Activated CD4-positive, alpha-beta T cell treated with anti-CD3 and anti-CD28 coated beads for 1 hour (primary cell): ENCODE results near the gene SEMA4D.

Experiments used
- DNase-seq: peaks from one replicate; pipeline ENCODE4 v3.0.0-alpha.2; 2020

The SEMA4D gene

GRCh38 chr9:89497978-89498851, at the start of gene SEMA4D:
Gene SEMA4D (minus strand): TSS chr9:89498113. CDS start chr9:89405456, 92,657 bp downstream.
- peak; percentile 38 for DNase-seq

GRCh38 chr9:89547000-89547399, 49.1 kb upstream of the SEMA4D start:
- DNase-seq = no peak

- DNase-seq = no peak
These were observed 46.4 kb upstream of the SEMA4D start for GRCh38 chr9:89544279-89544661.

GRCh38 chr9:89543621-89544278, 45.8 kb upstream of the SEMA4D start:
- no peak for DNase-seq

GRCh38 chr9:89543111-89543510, 45.2 kb upstream of the SEMA4D start:
- no peak for DNase-seq

GRCh38 chr9:89542401-89543021, 44.6 kb upstream of the SEMA4D start:
- DNase-seq = no peak

GRCh38 chr9:89541798-89542197, 43.9 kb upstream of the SEMA4D start:
- DNase-seq = no peak

GRCh38 chr9:89539374-89539773, 41.5 kb upstream of the SEMA4D start:
- DNase-seq = no peak

GRCh38 chr9:89538871-89539270, 41.0 kb upstream of the SEMA4D start:
- no peak for DNase-seq

- no peak for DNase-seq
These were observed 39.3 kb upstream of the SEMA4D start for GRCh38 chr9:89537166-89537565.

- DNase-seq = no peak
These were observed 38.7 kb upstream of the SEMA4D start for GRCh38 chr9:89536600-89536999.

GRCh38 chr9:89536145-89536574, 38.2 kb upstream of the SEMA4D start:
- no peak for DNase-seq

- DNase-seq = no peak
These were observed 37.5 kb upstream of the SEMA4D start for GRCh38 chr9:89535461-89535860.

- no peak for DNase-seq
These were observed 36.8 kb upstream of the SEMA4D start for GRCh38 chr9:89534515-89535287.

- DNase-seq = no peak
These were observed 35.6 kb upstream of the SEMA4D start for GRCh38 chr9:89533411-89534095.

- no peak for DNase-seq
These were observed 35.0 kb upstream of the SEMA4D start for GRCh38 chr9:89532944-89533343.

GRCh38 chr9:89532478-89532877, 34.6 kb upstream of the SEMA4D start:
- peak; percentile 32 for DNase-seq

GRCh38 chr9:89531766-89532165, 33.9 kb upstream of the SEMA4D start:
- DNase-seq = no peak

- no peak for DNase-seq
These were observed 32.8 kb upstream of the SEMA4D start for GRCh38 chr9:89530726-89531125.

- DNase-seq = no peak
These were observed 31.5 kb upstream of the SEMA4D start for GRCh38 chr9:89529243-89530035.

GRCh38 chr9:89528540-89528939, 30.6 kb upstream of the SEMA4D start:
- DNase-seq = no peak

- DNase-seq = no peak
These were observed 30.2 kb upstream of the SEMA4D start for GRCh38 chr9:89528131-89528530.
